GM21529 (cell line): ENCODE results near the gene WWC2.

Experiments used
- ATAC-seq: cut with Tn5 transposase; IDR thresholded peaks from one replicate; pipeline ENCODE4 v1.9.1; 2021; ENCODE audit not compliant: unreplicated experiment

WWC2 gene

DNA sequence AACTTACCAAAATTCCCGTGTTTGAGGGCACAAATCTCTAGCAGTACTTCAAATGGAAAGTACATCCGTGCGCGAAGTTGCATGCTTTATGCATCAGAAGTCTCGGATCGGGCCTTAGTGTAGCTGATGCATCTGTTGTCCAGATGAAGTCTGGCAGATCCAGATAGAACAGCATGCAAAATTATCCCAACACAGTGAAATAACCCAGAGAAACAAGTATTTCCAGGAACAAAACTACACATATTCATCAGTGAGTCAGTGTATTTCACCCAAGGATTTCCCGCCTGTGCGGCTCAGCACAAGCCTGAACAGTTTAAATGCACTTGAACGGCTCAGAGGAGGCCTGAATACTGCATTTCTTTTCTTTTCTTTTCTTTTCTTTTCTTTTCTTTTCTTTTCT is 250.6 kb downstream of the WWC2 start:
- ATAC-seq = no peak

DNA sequence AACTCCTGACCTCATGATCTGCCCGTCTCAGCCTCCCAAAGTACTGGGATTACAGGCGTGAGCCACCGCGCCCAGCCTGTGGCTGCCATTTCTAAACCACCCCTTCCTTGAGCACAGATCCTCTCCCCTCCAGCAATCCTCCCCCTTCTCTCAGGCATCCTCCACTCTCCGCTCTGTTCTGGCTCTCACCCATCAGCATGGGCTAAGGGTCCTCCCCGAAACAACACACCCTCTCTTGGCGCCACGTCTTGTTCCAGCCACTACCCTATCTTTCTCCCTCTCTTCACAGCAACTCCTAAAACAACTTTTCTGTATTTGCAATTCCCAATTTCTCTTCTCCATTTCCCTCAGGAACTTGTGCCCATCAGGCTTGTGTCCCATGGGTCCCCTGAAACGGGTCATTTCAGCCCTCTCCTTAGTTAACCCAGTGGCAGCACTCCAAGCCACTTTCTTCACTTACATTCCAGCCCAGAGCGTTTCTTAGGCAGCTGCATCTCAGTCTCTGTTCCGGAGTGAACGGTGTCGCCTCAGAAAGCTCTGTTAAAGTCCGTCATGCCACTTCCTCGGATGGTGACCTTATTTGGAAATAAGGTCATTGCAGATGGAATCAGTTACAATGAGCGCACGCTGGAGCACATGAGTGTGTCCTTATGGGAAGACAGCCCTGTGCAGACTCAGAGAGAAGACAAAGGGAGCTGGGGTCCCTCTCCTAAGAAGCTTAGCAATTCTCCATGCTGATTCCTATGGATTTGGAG is 251.4 kb downstream of the WWC2 start:
- no peak for ATAC-seq

GRCh38 chr4:183352546-183352945 is 253.5 kb downstream of the WWC2 start:
- no peak for ATAC-seq

GRCh38 chr4:183353557-183353956 is 254.5 kb downstream of the WWC2 start:
- no peak for ATAC-seq

- ATAC-seq = no peak
Observed at GRCh38 chr4:183354219-183354618, 255.2 kb downstream of the WWC2 start.

- no peak for ATAC-seq
Observed at GRCh38 chr4:183355405-183355804, 256.3 kb downstream of the WWC2 start.

DNA sequence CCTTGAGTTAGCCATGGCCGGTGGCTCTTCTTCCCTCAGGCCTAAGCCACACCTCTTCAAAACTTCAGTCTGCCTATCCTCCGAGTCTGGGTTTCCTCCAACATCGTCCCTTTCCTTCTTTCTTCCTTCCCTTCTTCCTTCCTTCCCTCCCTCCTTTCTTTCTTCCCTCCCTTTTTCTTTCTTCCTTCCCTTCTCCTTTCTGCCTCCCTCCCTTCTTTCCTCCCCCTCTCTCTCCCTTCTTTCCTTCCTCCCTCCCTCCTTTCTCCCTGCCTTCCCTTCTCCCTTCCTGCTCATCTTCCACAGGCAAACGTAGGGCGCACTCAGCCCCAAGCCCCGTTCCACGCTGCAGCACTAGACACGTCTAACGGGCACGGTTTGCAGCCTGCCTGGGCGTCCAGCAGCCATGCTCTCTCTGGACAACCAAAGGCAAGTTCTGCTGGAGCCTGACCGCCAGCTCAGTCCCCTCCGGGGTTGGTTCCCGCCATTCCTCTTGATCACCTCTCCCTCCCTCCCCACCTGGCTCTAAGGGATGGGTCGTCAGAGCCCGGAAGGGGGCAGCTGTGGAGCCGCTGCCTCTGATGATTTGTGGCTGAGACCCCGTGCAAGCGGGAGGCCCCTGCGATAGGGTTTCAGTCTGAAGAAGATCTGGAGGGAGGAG is 257.2 kb downstream of the WWC2 start:
- no peak for ATAC-seq

DNA sequence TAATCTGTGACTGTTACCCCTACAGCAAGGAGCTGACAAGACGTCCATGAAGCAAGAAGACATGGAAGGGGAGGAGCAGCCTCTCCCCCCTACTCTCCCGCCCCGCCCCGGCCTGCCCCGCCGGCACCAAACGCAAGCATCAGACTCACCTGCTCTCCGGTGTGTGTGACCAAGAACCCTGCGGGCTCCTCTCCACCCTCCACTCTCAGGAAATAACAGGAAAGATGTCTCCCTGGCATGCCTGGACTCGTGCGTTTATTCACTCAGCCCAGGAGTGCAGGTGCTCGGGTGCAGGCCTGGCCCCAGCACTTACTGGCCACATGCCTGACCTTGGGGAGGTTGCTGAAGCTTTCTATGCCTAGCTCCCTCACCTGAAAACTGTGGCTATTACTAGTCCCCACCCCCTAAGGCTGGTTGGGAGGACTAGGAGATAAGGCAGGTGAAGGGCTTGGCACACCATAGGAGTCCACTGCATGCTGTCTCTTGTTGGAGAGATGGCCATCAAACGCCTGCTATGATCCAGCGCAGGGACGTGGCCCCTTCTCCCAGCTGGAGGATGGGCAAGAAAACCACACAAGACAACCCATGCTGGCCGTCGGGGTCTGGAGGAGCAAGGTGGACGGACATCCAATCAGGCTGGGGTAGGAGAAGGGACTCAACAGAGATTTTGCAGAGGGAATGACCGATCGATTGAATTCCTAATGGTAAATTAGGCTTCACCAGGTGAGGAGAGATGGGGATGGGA is 258.0 kb downstream of the WWC2 start:
- no peak for ATAC-seq

GRCh38 chr4:183358215-183358755 is 259.2 kb downstream of the WWC2 start:
- ATAC-seq = no peak

- ATAC-seq = no peak
Observed at GRCh38 chr4:183360161-183360919, 261.3 kb downstream of the WWC2 start.

- ATAC-seq = no peak
Observed at GRCh38 chr4:183362036-183362435, 263.0 kb downstream of the WWC2 start.

DNA sequence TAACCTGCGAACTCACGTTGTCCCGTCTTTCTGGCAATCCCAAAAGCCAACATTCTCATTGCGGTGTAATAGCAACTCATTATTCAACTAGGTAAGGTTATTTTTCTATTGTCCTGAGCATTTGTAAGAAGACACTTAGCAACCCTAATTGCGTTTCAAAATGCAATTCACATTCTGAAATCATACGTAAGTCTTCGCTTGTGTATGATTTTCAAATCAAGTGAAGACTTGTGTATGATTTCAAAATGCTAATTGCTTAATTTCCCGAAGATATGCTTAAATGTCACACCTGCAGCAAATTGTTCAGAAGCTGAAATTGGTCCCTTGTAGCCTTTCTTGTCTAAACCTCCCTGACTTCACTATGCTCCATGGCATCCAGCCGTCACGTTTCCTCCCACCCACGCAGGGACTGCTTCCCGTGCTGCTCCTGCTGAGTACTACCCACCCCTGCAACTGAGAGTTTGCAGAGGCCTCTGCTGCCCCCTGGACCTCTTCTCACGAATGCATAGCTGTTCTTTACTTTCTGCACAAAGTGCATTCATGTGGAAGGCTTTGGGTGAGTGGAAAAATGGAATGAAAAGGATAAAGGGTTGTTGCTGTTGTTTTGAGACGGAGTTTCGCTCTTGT is 264.0 kb downstream of the WWC2 start:
- no peak for ATAC-seq

GRCh38 chr4:183364025-183364424 is 265.0 kb downstream of the WWC2 start:
- no peak for ATAC-seq

- no peak for ATAC-seq
Observed at GRCh38 chr4:183366206-183366835, 267.3 kb downstream of the WWC2 start.

- ATAC-seq = no peak
Observed at GRCh38 chr4:183369073-183369472, 270.0 kb downstream of the WWC2 start.
